CD4-positive, alpha-beta T cell treated with Interferon alpha-2 for 1 hour (primary cell): ENCODE data around the gene LIN28B.
"Not testable (repeated sequence)": the region's sequence is repeated elsewhere in the genome, so short reads cannot be mapped to it uniquely, and the experiment has no call there.

Experiments used
- DNase-seq, 2 donors: peaks; one replicate each; pipeline ENCODE4 v3.0.0-alpha.2; 2020 to 2022

LIN28B gene

DNA sequence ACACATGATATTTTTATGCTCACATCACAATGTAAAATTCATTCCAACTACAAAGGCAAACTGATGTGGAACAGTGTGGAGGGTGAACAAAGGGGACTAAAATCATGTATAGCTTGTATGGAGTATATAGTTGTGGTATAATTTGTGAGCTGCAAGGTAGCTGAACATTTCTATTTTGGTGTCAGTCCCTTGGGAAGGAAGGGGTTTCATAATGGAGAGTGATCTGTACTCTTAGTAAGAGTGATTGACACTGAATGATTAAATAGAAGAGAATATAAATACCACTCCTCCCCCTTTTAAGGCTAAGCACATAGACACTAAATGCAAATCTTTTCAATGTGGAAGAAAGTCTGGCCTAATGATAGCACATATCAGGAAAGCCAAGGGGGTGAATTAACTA is 118.3 kb downstream of the LIN28B start:
- no peak for DNase-seq

DNA sequence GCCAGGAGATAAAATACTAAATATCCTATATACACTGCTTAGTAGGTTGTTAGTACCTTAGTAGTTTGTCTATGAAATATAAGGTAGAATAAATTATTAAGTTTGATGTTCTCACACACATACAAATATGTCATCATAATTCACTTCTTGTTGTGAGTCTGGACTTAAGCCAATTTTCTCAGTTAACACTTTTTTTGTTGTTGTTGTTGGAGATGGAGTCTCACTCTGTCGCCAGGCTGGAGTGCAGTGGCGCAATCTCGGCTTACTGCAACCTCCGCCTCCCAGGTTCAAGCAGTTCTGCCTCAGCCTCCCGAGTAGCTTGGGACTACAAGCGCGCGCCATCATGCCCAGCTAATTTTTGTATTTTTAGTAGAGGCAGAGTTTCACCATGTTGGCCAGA is 119.5 kb downstream of the LIN28B start:
- not testable (repeated sequence) for DNase-seq

DNA sequence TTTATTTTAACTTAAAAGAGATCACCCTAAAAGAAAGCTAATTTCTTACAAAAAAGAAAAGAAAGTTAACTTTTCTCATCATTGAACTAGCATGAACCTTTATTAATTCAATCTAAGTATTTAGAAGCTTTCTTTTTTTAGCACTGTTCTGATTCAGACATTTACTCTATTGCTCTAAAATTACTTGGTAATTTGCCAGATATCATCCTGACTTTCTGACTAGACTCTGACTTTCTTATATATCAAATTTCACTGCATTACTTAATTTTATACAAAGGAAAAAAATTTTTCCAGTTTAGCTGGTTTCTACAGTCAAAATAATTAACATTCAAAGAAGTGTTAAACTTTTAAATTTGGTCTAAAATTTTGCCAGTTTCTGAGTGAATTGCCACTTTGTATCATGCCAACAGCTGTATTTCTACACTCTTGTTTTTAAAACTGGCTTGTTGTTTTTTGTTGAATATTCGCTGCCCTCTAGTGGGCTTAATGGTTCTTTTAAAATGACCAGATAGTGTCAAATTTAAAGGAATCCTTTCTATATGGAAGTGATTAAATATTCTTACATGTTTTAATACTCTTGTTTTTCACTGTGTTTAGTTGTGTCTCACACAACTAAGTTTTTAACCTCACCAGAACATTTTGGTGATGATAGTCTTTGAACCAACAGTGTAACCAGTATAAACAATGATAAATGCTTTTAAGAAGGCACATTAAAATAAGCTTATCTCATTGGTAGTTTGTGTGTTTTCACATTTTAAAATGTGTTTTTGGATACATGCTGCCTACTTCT is 120.9 kb downstream of the LIN28B start:
- DNase-seq = peak in 1 of 2 donors; percentile 26

DNA sequence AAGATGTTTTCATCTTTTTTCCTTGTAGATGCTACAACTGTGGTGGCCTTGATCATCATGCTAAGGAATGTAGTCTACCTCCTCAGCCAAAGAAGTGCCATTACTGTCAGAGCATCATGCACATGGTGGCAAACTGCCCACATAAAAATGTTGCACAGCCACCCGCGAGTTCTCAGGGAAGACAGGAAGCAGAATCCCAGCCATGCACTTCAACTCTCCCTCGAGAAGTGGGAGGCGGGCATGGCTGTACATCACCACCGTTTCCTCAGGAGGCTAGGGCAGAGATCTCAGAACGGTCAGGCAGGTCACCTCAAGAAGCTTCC is 121.4 kb downstream of the LIN28B start:
- no peak for DNase-seq

DNA sequence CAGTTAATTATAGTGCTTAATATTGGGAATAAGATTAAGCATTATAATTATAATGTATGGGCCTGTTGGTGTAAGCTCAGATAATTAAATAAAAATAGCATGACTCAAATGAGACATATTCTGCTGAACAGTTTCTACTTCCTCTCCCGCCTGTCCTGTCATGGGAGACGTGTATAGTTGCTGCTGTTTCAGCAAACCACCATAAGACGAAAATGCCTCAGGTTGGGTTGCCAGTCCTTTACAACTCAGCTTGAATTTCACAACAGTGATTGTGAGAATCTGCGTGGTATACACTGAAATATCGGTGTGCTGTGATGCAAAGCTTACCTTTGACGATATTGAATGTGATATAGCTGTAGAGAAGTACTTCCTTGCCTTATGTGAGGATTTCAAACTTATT is 123.4 kb downstream of the LIN28B start:
- DNase-seq = no peak

DNA sequence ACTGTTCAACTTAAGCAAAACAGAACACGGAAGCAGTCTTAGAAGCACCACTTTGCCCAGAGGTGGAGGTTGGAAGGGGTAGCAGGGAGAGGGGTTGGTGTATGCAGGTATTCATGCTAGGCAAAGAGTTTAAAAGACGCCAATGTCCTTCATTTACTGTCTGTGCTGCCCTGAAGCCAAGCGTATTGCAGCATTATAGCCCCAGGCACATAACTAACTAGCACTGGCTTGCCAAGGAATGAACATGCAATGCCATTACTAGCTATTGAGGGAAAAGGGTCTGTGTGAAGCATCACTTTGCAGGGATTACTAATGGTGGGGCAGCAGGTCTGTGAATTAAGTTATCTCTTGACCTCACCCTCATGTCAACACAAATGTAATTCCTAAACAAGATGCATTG is 124.8 kb downstream of the LIN28B start:
- DNase-seq = not testable (repeated sequence)

GRCh38 chr6:105087571-105088211 is 130.8 kb downstream of the LIN28B start:
- DNase-seq = peak; percentile 11 to 54

- no peak for DNase-seq
Observed at GRCh38 chr6:105091140-105091829, 134.4 kb downstream of the LIN28B start.

DNA sequence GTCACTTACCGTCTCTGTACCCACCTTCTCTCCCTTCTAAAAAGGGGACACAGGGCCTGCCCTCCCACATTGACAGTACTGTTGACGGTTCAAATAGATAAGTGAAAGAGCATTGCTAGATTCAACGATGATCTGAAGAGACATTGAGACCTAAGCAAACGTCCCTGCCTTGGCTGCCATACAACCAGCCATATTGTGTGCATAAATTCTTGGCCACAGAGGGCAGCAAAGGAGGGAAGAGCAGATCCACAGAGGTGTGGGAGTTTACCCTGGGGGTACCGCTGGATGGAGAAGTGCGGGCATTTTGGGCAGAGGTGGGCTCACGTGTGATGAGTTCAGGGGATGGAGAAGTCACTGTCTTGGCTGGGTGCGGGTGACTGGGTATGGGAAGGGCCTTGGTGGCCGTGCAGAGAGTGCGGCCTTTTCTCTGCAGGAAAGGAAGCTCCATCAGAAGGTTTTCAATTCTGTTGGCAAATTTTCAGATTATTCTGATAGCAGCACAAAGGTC is 137.3 kb downstream of the LIN28B start:
- no peak for DNase-seq

GRCh38 chr6:105095139-105095538 is 138.2 kb downstream of the LIN28B start:
- no peak for DNase-seq

GRCh38 chr6:105097288-105097687 is 140.4 kb downstream of the LIN28B start:
- no peak for DNase-seq

GRCh38 chr6:105099371-105099770 is 142.5 kb downstream of the LIN28B start:
- no peak for DNase-seq

- DNase-seq = no peak
Observed at GRCh38 chr6:105102186-105102585, 145.3 kb downstream of the LIN28B start.

GRCh38 chr6:105105094-105105493 is 148.2 kb downstream of the LIN28B start:
- no peak for DNase-seq

DNA sequence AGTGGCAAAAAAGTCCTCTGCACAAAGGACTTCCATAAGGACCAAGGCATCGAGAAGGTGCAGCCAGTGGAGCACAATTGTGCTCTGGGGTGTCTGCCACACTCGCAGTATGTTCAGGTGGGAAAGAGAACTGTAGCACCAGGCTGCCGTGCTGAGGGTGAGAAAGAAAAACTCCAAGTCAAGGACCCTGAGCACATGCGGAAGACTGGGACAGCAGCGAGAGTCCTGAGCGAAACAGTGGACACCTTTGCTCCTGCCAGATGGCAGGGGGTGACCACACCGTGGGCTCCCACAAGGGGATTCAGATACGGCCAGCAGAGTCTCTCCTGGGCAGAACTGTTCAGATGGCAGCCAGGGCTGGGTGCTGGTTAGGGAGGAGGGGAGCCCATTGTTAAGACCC is 149.4 kb downstream of the LIN28B start:
- no peak for DNase-seq

- DNase-seq = no peak
Observed at GRCh38 chr6:105107207-105107606, 150.3 kb downstream of the LIN28B start.

DNA sequence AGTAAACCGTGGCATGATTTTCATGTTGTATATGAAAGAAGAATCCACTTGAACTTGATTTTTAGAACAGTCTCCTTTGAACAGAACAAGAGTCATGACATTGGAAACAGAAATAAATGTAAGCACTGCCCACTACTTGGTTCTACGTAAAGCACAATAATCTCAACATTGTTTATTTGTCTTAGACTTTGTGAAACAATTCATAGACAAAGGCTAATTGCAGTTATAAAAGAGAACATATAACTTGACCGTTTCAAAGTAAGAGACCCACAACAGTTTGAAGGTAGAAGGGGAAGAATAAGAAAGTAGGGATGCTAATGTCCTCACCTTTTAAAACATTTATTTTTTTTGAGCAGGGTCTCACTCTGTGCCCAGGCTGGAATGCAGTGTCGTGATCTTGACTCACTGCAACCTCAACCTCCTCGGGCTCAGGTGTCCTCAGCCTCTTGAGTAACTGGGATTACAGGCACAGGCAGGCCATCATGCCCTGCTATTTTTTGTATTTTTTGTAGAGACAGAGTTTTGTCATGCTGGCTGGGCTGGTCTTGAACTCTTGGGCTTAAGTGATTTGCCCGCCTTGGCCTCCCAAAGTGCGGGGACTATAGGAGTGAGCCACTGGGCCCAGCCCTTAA is 151.8 kb downstream of the LIN28B start:
- DNase-seq = no peak

- no peak for DNase-seq
Observed at GRCh38 chr6:105109955-105110895, 153.3 kb downstream of the LIN28B start.

DNA sequence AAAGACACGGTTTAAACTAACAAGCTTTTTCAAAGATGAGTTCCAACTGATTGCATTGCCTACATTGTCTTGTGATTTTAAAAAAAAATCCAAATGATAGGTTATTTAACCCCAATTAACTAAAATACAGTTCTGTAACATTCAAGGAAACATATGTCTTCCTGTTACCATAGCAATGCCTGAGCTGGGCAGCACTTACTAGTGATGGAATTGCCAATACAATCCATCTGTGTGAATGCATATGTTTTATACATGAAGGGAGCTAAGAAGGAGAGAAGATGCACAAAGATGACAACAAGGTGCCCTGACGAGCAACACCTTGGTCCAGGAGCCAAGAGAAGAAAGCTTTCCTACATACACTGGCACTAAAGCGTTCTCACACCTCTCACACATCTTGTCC is 154.2 kb downstream of the LIN28B start:
- no peak for DNase-seq

DNA sequence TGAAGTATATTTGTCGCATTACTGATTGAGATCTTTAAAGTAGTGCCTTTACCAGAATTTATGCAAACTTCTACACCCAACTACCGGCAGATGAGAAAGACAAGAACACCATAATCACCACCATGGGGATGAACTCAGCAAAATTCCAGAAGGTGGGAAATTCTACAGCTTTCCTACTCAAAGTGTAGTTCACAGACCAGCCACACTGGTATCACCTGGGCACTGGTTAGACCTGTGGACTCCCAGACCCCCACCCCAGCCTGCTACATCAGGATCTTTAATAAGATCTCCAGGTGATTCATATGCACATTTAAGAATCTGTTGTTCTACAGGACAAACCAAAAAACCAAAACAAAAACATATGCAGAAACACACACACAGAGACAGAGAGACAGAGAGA is 155.0 kb downstream of the LIN28B start:
- no peak for DNase-seq

- DNase-seq = no peak
Observed at GRCh38 chr6:105112577-105112976, 155.7 kb downstream of the LIN28B start.

GRCh38 chr6:105113422-105113821 is 156.5 kb downstream of the LIN28B start:
- DNase-seq = no peak
